BLaER1 (cell line): ENCODE results near the gene PHLDB3.

Experiments used
- H3K27ac ChIP-seq: shearing (Covaris generic); formaldehyde crosslinking; 2 replicates; pipeline ENCODE4 v1.8.1; 2022
- H3K27me3 ChIP-seq: shearing (Covaris generic); formaldehyde crosslinking; 2 replicates; pipeline ENCODE4 v1.8.1; 2022
- H3K36me3 ChIP-seq: shearing (Covaris generic); formaldehyde crosslinking; 2 replicates; pipeline ENCODE4 v1.8.1; 2022
- H3K4me1 ChIP-seq: shearing (Covaris generic); formaldehyde crosslinking; 2 replicates; pipeline ENCODE4 v1.8.1; 2022
- H3K4me2 ChIP-seq: shearing (Covaris generic); formaldehyde crosslinking; 2 replicates; pipeline ENCODE4 v1.8.1; 2022
- H3K4me3 ChIP-seq: shearing (Covaris generic); formaldehyde crosslinking; 2 replicates; pipeline ENCODE4 v1.8.1; 2022
- H3K9ac ChIP-seq: shearing (Covaris generic); formaldehyde crosslinking; 2 replicates; pipeline ENCODE4 v1.8.1; 2022
- H3K9me3 ChIP-seq: shearing (Covaris generic); formaldehyde crosslinking; 2 replicates; pipeline ENCODE4 v1.8.1; 2022
- H4K20me1 ChIP-seq: shearing (Covaris generic); formaldehyde crosslinking; 2 replicates; pipeline ENCODE4 v1.8.1; 2022
- Cebpa-rat ChIP-seq: shearing (Covaris generic); IDR thresholded peaks from 2 replicates; pipeline ENCODE4 v1.8.1; 2022

Gene PHLDB3

DNA sequence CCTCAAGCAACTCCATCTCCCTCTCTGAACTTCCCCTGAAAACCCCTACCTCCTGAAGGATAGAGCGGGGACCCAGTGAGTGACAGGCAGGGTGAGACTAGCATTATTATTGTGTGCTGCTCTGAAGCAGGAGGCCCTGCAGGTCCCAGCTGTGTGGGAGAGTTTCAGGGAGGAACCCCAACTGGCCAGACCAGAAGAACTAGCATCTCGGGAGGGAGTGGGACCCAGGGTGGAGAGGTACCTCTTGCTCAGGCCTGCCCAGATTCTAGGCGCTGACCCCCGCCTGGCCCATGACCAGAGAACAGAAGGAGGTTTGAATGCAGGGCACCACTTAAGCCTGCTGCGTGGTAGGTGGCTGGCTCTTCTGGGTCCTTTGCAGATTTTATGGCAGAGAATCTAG lies 33.5 kb downstream of the PHLDB3 start:
- no peaks in the 10 kb centered on the region for H3K9me3 ChIP-seq

DNA sequence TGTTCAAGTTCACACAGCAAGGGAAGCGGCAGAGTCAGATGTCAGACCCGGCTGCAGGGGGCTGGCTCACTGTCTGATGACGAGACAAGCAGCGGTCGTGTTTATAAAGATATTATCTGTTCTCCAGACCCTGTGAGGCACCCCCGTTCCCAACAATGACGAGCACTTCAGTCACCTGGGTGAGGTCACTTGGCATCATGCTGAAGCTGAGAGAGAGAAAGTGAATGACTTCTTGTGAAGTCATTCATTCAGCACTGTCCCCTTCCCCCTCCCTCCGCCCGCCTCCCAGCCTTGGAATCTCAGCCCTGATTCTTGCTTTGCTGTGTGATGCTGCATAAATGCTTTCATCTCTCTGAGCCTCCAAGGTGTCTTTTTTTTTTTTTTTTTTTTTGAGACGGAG lies 34.3 kb downstream of the PHLDB3 start:
- Histone ChIP-seq H3K4me3 (no peak overlapping the region), H4K20me1 (no peaks in the 10 kb centered on the region), H3K9ac (no peak overlapping the region), H3K36me3 (no peaks in the 10 kb centered on the region), H3K9me3 (no peaks in the 10 kb centered on the region), H3K4me1 (peaks cover 47% of the 10 kb centered on the region), H3K4me2 (no peak overlapping the region), H3K27me3 (no peaks in the 10 kb centered on the region), H3K27ac (no peak overlapping the region)
- no peak for TF ChIP-seq Cebpa-rat

More for the DNA sequence above, 33.5 kb downstream of the PHLDB3 start:
- H3K27ac ChIP-seq, result peak overlapping the region; percentile 14; the same call in 1 of the 2 replicates
- no peak overlapping the region; the same call in 1 of the 2 replicates for H3K4me2 ChIP-seq
- no peak overlapping the region for H3K9ac ChIP-seq
- no peak for TF ChIP-seq Cebpa-rat
- H3K4me3 ChIP-seq, result no peak overlapping the region
- peaks cover 55% of the 10 kb centered on the region for H3K4me1 ChIP-seq
- H3K27me3 ChIP-seq, result no peaks in the 10 kb centered on the region
- H4K20me1 ChIP-seq, result no peaks in the 10 kb centered on the region
- H3K36me3 ChIP-seq, result no peaks in the 10 kb centered on the region

DNA sequence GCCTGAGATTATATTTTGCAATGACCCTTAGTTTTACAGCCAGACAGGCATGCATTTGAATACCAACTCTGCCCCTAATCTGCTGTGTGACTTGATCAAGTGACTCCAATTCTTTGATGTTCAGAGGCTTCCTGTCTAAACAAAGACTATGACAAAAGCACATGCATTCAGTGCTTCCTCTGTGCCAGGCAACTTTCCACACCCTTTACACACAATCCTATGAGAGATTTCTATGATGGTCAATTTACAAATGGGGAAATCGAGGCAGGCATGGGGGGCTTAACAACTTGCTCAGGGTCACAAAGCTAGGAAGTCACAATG lies 35.4 kb downstream of the PHLDB3 start:
- Histone ChIP-seq H3K4me2 (peak overlapping the region; percentile 11), H3K9ac (no peak overlapping the region), H3K4me1 (peaks cover 48% of the 10 kb centered on the region)

DNA sequence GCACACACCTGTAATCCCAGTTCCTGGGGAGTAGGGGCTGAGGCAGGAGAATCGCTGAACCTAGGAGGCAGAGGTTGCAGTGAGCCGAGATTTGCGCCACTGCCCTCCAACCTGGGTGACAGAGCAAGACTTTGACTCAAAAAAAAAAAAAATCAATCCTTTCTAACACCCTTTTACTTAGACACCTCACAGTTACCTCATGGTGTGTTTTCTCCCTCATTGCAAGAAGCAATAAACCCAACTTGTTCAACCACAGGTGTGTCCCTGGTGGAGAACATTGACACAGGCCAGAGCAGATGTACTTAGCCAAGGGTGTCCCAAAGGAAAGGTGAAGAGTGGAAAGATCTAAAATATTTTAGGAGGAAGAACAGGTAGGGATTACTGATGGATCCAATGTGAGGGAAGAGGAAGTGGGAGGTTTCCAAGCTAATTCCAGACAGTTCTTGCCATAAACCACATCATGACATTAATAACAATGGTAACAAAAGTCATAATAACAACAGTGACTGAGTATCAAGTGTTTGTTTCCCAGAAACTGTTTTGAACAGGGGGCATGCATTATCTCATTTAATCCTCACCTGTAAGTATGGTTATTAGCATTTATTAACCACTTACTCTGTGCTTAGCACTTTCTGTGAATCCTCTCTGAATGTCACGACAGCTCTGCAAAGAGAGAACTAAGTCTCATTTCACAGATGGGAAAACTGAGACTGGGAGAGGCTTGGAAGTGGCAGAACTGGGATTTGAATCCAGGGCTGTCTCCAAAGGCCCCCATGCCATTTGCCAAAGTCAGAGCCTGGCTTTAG lies 36.0 kb downstream of the PHLDB3 start:
- no peak for TF ChIP-seq Cebpa-rat
- Histone ChIP-seq H3K9ac (no peak overlapping the region), H3K27me3 (no peaks in the 10 kb centered on the region)

More for the DNA sequence above, 35.4 kb downstream of the PHLDB3 start:
- no peaks in the 10 kb centered on the region for H3K9me3 ChIP-seq
- H3K4me3 ChIP-seq, result no peak overlapping the region
- TF ChIP-seq Cebpa-rat, result no peak
- no peaks in the 10 kb centered on the region for H3K36me3 ChIP-seq
- H3K27me3 ChIP-seq, result no peaks in the 10 kb centered on the region
- H4K20me1 ChIP-seq, result no peaks in the 10 kb centered on the region
- no peak overlapping the region for H3K27ac ChIP-seq

DNA sequence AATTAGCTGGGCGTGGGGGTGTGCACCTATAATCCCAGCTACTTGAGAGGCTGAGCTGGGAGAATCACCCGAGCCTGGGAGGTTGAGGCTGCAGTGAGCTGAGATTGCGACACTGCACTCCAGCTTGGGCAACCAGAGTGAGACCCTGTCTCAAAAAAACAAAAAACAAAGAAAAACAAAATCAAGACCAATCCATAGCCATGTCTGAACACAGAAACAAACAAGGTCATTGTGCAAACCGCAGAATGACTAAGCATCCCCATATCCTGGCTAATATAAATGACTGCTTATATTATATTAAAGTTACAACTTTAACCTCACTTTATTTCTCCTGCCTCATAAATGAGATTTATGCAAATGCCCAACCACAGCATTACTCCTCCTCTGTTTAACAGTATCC lies 36.8 kb downstream of the PHLDB3 start:
- H3K9me3 ChIP-seq, result no peaks in the 10 kb centered on the region
- H3K4me1 ChIP-seq, result peaks cover 46% of the 10 kb centered on the region
- H3K36me3 ChIP-seq, result no peaks in the 10 kb centered on the region
- no peaks in the 10 kb centered on the region for H4K20me1 ChIP-seq
- peak; percentile 62; the same call in 1 of the 2 replicates for TF ChIP-seq Cebpa-rat
- H3K27ac ChIP-seq, result no peak overlapping the region
- H3K4me3 ChIP-seq, result no peak overlapping the region
- no peaks in the 10 kb centered on the region for H3K27me3 ChIP-seq
- H3K4me2 ChIP-seq, result no peak overlapping the region
- H3K9ac ChIP-seq, result no peak overlapping the region

More for the DNA sequence above, 36.0 kb downstream of the PHLDB3 start:
- H4K20me1 ChIP-seq, result no peaks in the 10 kb centered on the region
- no peaks in the 10 kb centered on the region for H3K36me3 ChIP-seq
- peak overlapping the region; percentile 11 for H3K4me2 ChIP-seq
- H3K4me3 ChIP-seq, result no peak overlapping the region
- no peaks in the 10 kb centered on the region for H3K9me3 ChIP-seq
- H3K4me1 ChIP-seq, result peaks cover 49% of the 10 kb centered on the region
- no peak overlapping the region for H3K27ac ChIP-seq

DNA sequence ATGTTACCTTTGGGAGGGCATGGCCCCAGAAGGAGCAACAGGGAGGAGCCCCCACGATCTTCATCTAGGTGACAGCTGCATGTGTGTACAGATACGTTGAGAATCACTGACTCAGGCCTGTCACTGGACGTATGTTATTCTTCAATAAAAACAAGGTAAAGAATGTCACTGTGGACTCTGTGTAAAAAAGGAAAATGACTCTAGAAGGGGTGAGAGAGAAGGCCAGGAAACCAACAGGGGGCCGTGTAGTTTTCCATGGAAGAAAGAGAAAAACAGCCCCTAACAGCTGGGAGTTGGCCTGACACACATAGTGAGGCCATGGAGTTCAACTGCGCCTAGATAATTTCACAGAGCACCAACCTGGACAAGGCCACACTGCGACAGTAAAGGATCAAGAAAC lies 37.3 kb downstream of the PHLDB3 start:
- H3K4me3 ChIP-seq, result no peak overlapping the region
- H3K27ac ChIP-seq, result no peak overlapping the region
- H3K36me3 ChIP-seq, result no peaks in the 10 kb centered on the region
- H4K20me1 ChIP-seq, result no peaks in the 10 kb centered on the region
- no peak overlapping the region for H3K4me2 ChIP-seq
- peaks cover 46% of the 10 kb centered on the region for H3K4me1 ChIP-seq
- no peak for TF ChIP-seq Cebpa-rat
- no peaks in the 10 kb centered on the region for H3K9me3 ChIP-seq
- no peaks in the 10 kb centered on the region for H3K27me3 ChIP-seq
- H3K9ac ChIP-seq, result no peak overlapping the region

DNA sequence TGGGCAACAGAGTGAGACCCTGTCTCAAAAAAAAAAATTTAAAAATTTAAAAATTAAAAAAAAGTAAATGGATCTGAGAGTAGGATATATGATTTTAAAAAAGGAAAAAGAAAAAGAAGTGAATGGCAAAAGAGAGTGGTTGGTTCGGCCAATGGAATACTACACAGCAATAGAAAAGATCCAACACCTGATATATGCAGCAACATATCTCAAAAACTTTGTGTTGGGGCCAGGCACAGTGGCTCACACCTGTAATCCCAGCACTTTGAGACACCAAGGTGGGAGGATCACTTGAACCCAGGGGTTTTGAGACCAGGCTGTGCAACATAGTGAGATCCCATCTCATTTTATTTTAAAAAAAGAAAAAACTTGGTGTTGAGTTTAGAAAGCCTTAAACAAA lies 37.8 kb downstream of the PHLDB3 start:
- no peak overlapping the region for H3K4me3 ChIP-seq
- TF ChIP-seq Cebpa-rat, result no peak
- H4K20me1 ChIP-seq, result no peaks in the 10 kb centered on the region
- no peaks in the 10 kb centered on the region for H3K9me3 ChIP-seq
- H3K9ac ChIP-seq, result no peak overlapping the region
- H3K27me3 ChIP-seq, result no peaks in the 10 kb centered on the region
- H3K4me1 ChIP-seq, result peaks cover 42% of the 10 kb centered on the region
- H3K4me2 ChIP-seq, result no peak overlapping the region
- H3K27ac ChIP-seq, result no peak overlapping the region
- H3K36me3 ChIP-seq, result no peaks in the 10 kb centered on the region

DNA sequence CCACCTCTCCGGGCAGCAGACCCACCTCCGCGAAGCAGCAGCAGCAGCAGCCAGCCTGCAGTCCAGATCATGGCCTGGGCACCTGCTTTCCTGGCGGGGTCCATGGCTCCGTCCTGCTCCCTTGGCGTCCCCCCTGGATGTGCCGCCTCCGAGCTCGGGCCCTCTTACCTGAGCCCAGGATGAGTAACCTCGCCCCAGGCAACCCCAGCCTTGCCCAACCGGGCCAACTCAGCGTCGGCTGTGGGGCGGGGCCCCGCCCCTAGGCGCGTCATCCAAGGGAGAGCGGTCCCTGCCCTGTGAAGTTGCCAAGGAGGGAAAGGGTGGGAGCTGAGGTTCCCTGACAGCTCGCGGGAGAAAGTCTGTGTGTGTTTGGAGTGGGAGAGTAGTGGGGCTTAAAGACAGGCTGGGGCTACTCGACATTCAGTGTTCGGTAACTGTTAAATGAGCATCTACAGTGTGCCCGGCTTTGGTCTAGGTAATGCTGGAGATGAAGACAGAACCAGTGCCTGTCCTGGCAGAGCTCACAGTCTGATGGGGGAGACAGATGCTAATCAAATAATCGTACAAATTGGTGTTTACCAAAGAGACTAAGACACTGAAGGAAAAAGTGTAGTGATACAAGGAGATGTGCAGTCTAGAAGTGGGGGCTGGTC lies 39.0 kb downstream of the PHLDB3 start, which contains the start of gene LYPD3:
Gene LYPD3, minus strand, starts transcription at position 141 of the 653 bp plus-strand sequence. Its CDS starts 37 bp downstream, at position 104.
- H3K4me2 ChIP-seq, result peak within 1 kb of the TSS; percentile 75
- H3K27me3 ChIP-seq, result no peaks in the 10 kb centered on the region
- peak within 1 kb of the TSS; percentile 69; the same call in 1 of the 2 replicates for H3K9ac ChIP-seq
- H3K4me1 ChIP-seq, result peaks cover 34% of the 10 kb centered on the region
- peak within 1 kb of the TSS; percentile 75 for H3K4me3 ChIP-seq
- H4K20me1 ChIP-seq, result no peaks in the 10 kb centered on the region
- H3K27ac ChIP-seq, result no peak within 1 kb of the TSS
- TF ChIP-seq Cebpa-rat, result no peak
- H3K9me3 ChIP-seq, result no peaks in the 10 kb centered on the region
- no peaks in the 10 kb centered on the region for H3K36me3 ChIP-seq

DNA sequence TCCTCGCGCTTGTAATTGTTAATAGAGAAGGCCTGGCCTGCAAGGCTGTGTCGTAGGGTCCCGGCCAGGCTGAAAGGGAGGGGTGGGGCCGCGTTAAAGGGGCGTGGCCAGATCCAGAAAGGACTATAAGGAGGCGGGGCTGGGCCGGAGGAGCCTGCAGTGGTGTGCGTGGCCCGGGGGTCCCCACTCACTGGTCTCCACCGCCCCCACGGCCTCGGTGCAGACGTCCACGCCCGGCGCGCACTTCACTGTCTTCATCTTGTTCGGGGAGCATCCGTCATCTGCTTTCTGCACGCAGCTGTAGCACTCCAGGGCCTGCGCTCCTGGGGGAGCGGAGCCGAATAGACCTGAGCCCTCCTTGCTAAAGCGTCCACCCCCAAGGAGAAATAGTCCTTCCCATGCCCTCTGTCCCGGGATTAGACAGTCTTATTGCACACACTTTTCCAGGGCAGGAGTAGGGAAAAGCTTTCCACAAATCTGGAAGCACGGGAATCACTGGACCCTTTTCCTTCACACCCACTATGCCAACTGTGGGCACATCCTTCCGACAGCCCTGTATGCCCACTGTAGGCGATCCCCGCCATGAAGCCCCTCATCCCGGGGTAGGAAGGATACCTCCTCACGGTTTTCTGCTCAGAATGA lies 40.3 kb downstream of the PHLDB3 start:
- H3K27me3 ChIP-seq, result no peaks in the 10 kb centered on the region
- no peaks in the 10 kb centered on the region for H4K20me1 ChIP-seq
- H3K4me3 ChIP-seq, result peak overlapping the region; percentile 75
- H3K4me2 ChIP-seq, result peak overlapping the region; percentile 75
- peak overlapping the region; percentile 69; the same call in 1 of the 2 replicates for H3K9ac ChIP-seq
- TF ChIP-seq Cebpa-rat, result no peak
- H3K9me3 ChIP-seq, result no peaks in the 10 kb centered on the region
- H3K27ac ChIP-seq, result no peak overlapping the region
- H3K36me3 ChIP-seq, result no peaks in the 10 kb centered on the region
- H3K4me1 ChIP-seq, result peaks cover 31% of the 10 kb centered on the region
